Activated naive CD4-positive, alpha-beta T cell treated with Interleukin-2 at 50 U/mL for 16 hours (primary cell): Measurements from ENCODE around the gene BET1.

ENCODE experiments used
- DNase-seq: peaks from one replicate; pipeline ENCODE4 v3.0.0-alpha.2; 2020

The BET1 gene

DNA sequence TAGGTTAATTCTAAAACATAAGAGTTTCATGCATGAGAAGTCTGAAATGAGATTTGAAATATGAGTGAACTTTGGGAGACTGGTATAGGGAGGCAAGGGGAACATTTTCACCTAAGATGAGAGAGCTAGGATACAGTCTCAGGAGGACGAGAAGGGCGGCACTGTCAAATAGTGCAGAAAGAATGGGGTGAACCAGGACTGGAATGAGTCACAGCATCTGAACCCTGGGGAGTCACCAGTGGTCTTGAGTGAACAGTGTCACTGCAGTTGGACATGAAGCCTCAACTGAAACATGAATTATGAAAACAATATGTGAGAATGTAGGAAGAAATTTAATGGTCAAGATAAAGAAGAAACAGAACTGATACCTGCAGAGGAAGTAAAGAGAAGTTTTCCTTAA is 48.9 kb downstream of the BET1 start:
- DNase-seq = no peak

GRCh38 chr7:93949423-93949822 is 54.7 kb downstream of the BET1 start:
- DNase-seq = no peak

GRCh38 chr7:93948873-93949272 is 55.3 kb downstream of the BET1 start:
- no peak for DNase-seq

GRCh38 chr7:93948106-93948505 is 56.0 kb downstream of the BET1 start:
- DNase-seq = no peak

- no peak for DNase-seq
Measured at GRCh38 chr7:93945756-93946535, 58.2 kb downstream of the BET1 start.

- DNase-seq = no peak
Measured at GRCh38 chr7:93945083-93945482, 59.1 kb downstream of the BET1 start.

DNA sequence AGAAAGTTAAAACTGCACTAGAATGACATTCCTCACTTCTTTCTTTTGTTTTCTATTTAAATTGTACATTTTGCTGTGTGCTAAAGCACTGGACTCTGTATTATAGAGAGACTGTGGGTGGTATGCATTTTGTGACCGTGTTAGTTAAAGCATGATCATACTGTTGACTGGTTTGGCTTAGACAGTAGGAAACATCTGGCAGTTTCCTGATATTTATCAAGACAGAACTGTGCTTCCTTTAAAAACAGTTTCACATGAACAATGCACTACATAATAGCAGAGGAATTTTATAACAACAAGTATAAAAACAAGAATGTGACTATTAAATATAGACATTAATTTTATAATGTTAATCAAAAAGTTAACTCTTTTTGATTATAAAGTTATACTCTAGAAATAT is 59.5 kb downstream of the BET1 start:
- no peak for DNase-seq

DNA sequence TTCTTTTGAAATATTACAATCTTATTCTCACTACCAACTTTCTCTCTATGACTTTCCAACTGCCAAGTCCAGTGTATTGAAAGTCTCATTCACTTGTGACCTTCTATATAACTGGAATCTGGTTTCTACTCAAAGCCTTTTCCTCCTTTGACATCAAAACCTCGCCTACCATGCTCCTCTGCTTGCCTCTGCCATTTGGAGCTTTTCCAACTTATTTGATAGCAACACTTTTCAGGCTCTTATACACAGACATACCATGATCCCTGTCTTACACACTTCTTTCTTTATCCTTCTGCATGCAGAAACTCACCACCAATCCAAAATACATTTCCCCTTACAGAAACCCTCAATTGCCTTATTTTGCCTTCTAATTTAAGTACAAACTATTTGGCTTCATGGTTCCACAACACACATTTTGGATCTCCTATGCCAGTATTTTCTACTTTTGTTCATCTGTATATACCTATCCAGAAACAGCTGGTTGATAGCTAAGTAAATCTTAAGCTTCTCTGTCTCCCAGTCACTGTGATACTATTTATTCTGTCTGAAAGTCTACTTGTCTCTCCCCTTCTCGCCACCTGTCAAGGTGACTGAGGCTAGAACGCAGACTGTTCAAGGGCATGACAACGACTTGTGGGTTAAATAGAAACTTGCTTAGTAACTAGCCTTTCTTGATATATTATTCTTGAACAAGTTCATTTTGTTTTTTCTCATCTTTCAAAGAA is 60.2 kb downstream of the BET1 start:
- no peak for DNase-seq
